ENCODE measurements around the gene TNFRSF1A.

Gene TNFRSF1A

GRCh38 chr12:6285063-6285477, 56.8 kb downstream of the TNFRSF1A start:
- H3K36me3 ChIP-seq, result no peaks in the 10 kb centered on the region
- H3K4me3 ChIP-seq (ENCODE audit: low read depth in 1 of 2, low read length in 1 of 2), result no peak overlapping the region
- no peak overlapping the region for H3K27ac ChIP-seq
- peaks cover 17% of the 10 kb centered on the region for H3K27me3 ChIP-seq
- H3K9me3 ChIP-seq, result no peaks in the 10 kb centered on the region
- no peaks in the 10 kb centered on the region for H3K4me1 ChIP-seq (ENCODE audit: control insufficient read depth in 1 of 2, insufficient read depth in 1 of 2, low read depth in 1 of 2, low read length in 1 of 2)
- TF ChIP-seq CTCF (IDR thresholded peaks at IDR 0.05), result peak; percentile 89

DNA sequence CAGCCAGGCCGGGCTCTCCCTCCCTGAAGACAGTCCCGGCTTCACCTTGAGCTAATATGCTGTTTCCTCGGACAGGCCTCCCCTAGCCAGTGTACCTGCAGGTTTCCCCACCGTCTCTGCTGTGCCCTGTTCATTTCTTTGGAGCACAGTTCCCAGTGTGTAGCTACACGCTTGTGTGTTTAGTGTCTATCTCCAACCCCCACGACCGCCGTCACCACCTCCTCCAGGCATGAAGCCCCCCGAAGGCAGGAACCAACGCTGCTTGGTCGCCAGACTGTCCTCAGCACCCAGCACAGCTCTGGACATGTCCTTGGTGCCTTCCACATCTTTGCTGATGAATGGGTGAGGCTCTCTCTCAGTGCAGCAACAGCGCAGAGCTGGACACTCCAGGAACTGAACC, 57.6 kb downstream of the TNFRSF1A start:
- TF ChIP-seq CTCF (IDR thresholded peaks at IDR 0.05), result no peak
- H3K27ac ChIP-seq, result no peak overlapping the region
- no peaks in the 10 kb centered on the region for H3K36me3 ChIP-seq
- no peaks in the 10 kb centered on the region for H3K4me1 ChIP-seq (ENCODE audit: control insufficient read depth in 1 of 2, insufficient read depth in 1 of 2, low read depth in 1 of 2, low read length in 1 of 2)
- no peaks in the 10 kb centered on the region for H3K9me3 ChIP-seq
- H3K4me3 ChIP-seq (ENCODE audit: low read depth in 1 of 2, low read length in 1 of 2), result no peak overlapping the region
- H3K27me3 ChIP-seq, result peaks cover 25% of the 10 kb centered on the region

DNA sequence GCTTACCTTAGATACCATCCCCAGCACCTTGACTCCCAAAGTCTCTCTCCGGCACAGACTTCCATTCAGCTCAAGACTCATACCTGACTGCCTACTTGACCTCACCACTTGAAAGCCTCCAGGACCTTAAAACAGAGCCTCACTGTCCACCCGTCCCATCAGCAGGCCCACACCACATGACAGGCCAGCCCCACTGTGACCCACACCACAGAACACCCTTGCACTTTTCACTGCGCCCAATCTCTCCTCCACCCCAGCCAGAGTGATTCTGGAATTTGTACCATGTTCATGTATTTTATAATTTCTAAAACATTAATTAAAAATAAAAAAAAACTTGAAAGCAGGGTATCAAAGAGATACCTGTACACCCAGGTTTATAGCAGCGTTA, 59.4 kb downstream of the TNFRSF1A start:
- Histone ChIP-seq H3K27me3 (peaks cover 41% of the 10 kb centered on the region), H3K27ac (no peak overlapping the region), H3K4me3 (ENCODE audit: low read depth in 1 of 2, low read length in 1 of 2) (no peak overlapping the region), H3K36me3 (no peaks in the 10 kb centered on the region), H3K4me1 (ENCODE audit: control insufficient read depth in 1 of 2, insufficient read depth in 1 of 2, low read depth in 1 of 2, low read length in 1 of 2) (peaks cover 9 to 11% of the 10 kb centered on the region in 2 experiments), H3K9me3 (no peaks in the 10 kb centered on the region)
- TF ChIP-seq CTCF (IDR thresholded peaks at IDR 0.05), result no peak

- no peak overlapping the region for H3K4me3 ChIP-seq (ENCODE audit: low read depth in 1 of 2, low read length in 1 of 2)
- peaks cover 9 to 11% of the 10 kb centered on the region in 2 experiments for H3K4me1 ChIP-seq (ENCODE audit: control insufficient read depth in 1 of 2, insufficient read depth in 1 of 2, low read depth in 1 of 2, low read length in 1 of 2)
- peaks cover 51% of the 10 kb centered on the region for H3K27me3 ChIP-seq
- no peaks in the 10 kb centered on the region for H3K9me3 ChIP-seq
- H3K36me3 ChIP-seq, result no peaks in the 10 kb centered on the region
- no peak overlapping the region for H3K27ac ChIP-seq
- no peak for TF ChIP-seq CTCF (IDR thresholded peaks at IDR 0.05)
Observed at GRCh38 chr12:6281081-6281809, 60.6 kb downstream of the TNFRSF1A start.

DNA sequence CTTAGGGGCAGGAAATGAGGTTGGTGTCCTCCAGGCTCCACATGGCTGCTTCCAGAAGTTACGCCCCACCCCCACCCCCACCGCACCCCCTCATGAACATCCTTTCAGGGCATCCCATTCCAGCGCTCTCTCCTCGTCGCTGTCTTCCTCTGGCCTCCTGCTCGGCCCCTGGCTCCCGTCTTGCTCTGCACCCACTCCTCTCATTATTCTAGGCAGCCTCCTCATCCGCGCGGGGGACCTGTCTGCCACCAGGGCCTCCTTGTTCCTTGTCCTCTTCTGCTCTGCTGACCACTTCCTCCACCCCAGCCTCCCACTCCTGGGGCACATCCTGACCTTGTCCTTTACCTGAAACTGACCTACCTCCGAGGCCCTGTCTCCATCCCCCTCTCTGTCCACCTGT, 61.2 kb downstream of the TNFRSF1A start:
- Histone ChIP-seq H3K4me3 (ENCODE audit: low read depth in 1 of 2, low read length in 1 of 2) (no peak overlapping the region), H3K9me3 (no peaks in the 10 kb centered on the region), H3K36me3 (no peaks in the 10 kb centered on the region), H3K27me3 (peaks cover 51% of the 10 kb centered on the region), H3K4me1 (ENCODE audit: control insufficient read depth in 1 of 2, insufficient read depth in 1 of 2, low read depth in 1 of 2, low read length in 1 of 2) (peaks cover 9 to 11% of the 10 kb centered on the region in 2 experiments), H3K27ac (no peak overlapping the region)
- no peak for TF ChIP-seq CTCF (IDR thresholded peaks at IDR 0.05)
